Transverse colon (tissue), 4 donors: Measurements from ENCODE around the gene RNLS. TPM values are rescaled to one million over a fixed set of nuclear protein-coding genes. Genes with fewer than 3 reads are reported as not detected.

Experiments used
- DNase-seq: peaks from one replicate; pipeline ENCODE4 v3.0.0-alpha.2; 2019
- H3K27ac ChIP-seq, 4 donors: fragments of 200-600 bp; sonication (generic); 2 replicates each; pipeline ENCODE4 v1.5.1; 2016 to 2018; ENCODE audit warnings: inconsistent platforms in 4 of 4
- H3K27me3 ChIP-seq: fragments of 200-600 bp; sonication (generic); 2 replicates; pipeline ENCODE4 v1.5.1; 2017; ENCODE audit warnings: inconsistent platforms
- H3K36me3 ChIP-seq, 4 donors: fragments of 200-600 bp; sonication (generic); 2 replicates each; pipeline ENCODE4 v1.5.1; 2017 to 2019; ENCODE audit warnings: inconsistent platforms in 4 of 4
- H3K4me1 ChIP-seq, 4 donors: fragments of 200-600 bp; sonication (generic); 2 replicates each; pipeline ENCODE4 v1.5.1; 2017 to 2020; ENCODE audit warnings: inconsistent platforms in 4 of 4
- H3K4me3 ChIP-seq, 4 donors: fragments of 200-600 bp; sonication (generic); 1 replicate in 1 of 4; 2 replicates in 3 of 4; pipeline versions ENCODE4 v1.5.1 to v1.6.1; 2017 to 2019; ENCODE audit warnings: inconsistent platforms in 4 of 4
- H3K9me3 ChIP-seq, 2 donors: fragments of 200-600 bp; sonication (generic); 2 replicates each; pipeline ENCODE4 v1.5.1; 2017 to 2019; ENCODE audit warnings: inconsistent platforms in 2 of 2
- EP300 ChIP-seq: sonication (generic); formaldehyde crosslinking; IDR thresholded peaks from one replicate; pipeline ENCODE4 v1.6.1; 2017; ENCODE audit warnings: antibody characterized with exemption, low read depth
- POLR2A ChIP-seq: fragments of 450-650 bp; IDR thresholded peaks from one replicate; pipeline ENCODE4 v1.6.1; 2016; ENCODE audit warnings: antibody characterized with exemption, mild to moderate bottlenecking, moderate library complexity
- POLR2AphosphoS5 ChIP-seq, 3 donors: sonication (generic); formaldehyde crosslinking; IDR thresholded peaks; one replicate each; pipeline ENCODE4 v1.6.1; 2016; ENCODE audit warnings: antibody characterized with exemption in 3 of 3
- WGBS, 2 donors: methylation state at CpG; one replicate each; pipeline ENCODE4 v1.1.5; 2018; ENCODE audit warnings: low coverage in 1 of 2; 5-methylcytosine and 5-hydroxymethylcytosine counted together
- in situ Hi-C, 4 donors: fragments of 200-750 bp; cut with MboI; loops; one replicate each; pipeline versions ENCODE4 v1.15.0 to v1.15.1; 2017; ENCODE audit warnings: low sequenced_read_pairs in 3 of 4, low pct_ligation_motif_present in 1 of 4, low pct_unique_long_range_greater_than_20kb in 1 of 4
- intact Hi-C: fragments of 100-400 bp; cut with DNase I; formaldehyde crosslinking; loops from one replicate; pipeline ENCODE4 v1.15.1; 2023; ENCODE audit warnings: low total_unique reads
- total RNA-seq, 4 donors: library from RNA; depleted of rRNA; stranded (reverse); fragments of >200 nt; gene quantifications; one replicate each; pipeline ENCODE4 v1.1.0, GENCODE V29; 2016
- TF ChIP-seq, protein P1 (sequence below), 5 experiments: fragments of 200-600 bp in 3 of 5; fragments of 450-650 bp in 2 of 5; sonication (generic) in 3 of 5; IDR thresholded peaks; 1 replicate in 2 of 5; 2 replicates in 3 of 5; pipeline ENCODE4 v1.5.1; 2016 to 2017; ENCODE audit warnings: antibody characterized with exemption in 5 of 5, inconsistent platforms in 3 of 5, mild to moderate bottlenecking in 2 of 5, moderate library complexity in 1 of 5

The RNLS gene
- total RNA-seq, 4 donors from 2014 or later = 2.4 to 78.2 (median 28.9) TPM

DNA sequence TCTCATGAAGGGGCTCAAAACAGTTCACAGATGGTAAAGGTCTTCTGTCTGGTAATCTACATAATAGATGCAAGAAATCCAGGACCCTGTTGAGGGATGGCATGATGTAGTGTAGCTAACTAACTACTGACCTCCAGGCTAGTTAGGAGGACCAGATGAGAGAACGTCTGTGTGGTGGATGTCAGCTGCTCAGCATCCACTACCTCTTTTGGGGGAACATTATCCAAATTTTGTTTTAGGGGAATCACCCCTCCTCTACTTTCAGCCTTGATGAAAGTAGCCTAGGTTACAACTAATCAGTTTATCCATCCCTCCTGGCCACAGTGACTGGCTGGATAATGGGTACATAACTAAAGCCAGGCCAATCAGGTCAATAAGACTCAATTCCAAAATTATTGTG lies 246.0 kb downstream of the RNLS start:
- Histone ChIP-seq H3K4me1 (no peaks in the 10 kb centered on the region), H3K4me3 (no peak overlapping the region), H3K9me3 (no peaks in the 10 kb centered on the region), H3K36me3 (no peaks in the 10 kb centered on the region), H3K27me3 (no peaks in the 10 kb centered on the region), H3K27ac (no peak overlapping the region)
- WGBS, 2 donors = 88% methylated on average over 1 of the region's 1 CpG; no CpG with 5 or more reads in 1 of the 2 donors
- in situ Hi-C loops = no loop called here
- no peak for TF ChIP-seq POLR2A
- no peak for TF ChIP-seq POLR2AphosphoS5 (IDR thresholded peaks at IDR 0.05)
- no peak for TF ChIP-seq EP300
- TF ChIP-seq, protein P1, sequence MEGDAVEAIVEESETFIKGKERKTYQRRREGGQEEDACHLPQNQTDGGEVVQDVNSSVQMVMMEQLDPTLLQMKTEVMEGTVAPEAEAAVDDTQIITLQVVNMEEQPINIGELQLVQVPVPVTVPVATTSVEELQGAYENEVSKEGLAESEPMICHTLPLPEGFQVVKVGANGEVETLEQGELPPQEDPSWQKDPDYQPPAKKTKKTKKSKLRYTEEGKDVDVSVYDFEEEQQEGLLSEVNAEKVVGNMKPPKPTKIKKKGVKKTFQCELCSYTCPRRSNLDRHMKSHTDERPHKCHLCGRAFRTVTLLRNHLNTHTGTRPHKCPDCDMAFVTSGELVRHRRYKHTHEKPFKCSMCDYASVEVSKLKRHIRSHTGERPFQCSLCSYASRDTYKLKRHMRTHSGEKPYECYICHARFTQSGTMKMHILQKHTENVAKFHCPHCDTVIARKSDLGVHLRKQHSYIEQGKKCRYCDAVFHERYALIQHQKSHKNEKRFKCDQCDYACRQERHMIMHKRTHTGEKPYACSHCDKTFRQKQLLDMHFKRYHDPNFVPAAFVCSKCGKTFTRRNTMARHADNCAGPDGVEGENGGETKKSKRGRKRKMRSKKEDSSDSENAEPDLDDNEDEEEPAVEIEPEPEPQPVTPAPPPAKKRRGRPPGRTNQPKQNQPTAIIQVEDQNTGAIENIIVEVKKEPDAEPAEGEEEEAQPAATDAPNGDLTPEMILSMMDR (IDR thresholded peaks at IDR 0.05) = no peak
- no peak for DNase-seq
- intact Hi-C loops = no loop called here

DNA sequence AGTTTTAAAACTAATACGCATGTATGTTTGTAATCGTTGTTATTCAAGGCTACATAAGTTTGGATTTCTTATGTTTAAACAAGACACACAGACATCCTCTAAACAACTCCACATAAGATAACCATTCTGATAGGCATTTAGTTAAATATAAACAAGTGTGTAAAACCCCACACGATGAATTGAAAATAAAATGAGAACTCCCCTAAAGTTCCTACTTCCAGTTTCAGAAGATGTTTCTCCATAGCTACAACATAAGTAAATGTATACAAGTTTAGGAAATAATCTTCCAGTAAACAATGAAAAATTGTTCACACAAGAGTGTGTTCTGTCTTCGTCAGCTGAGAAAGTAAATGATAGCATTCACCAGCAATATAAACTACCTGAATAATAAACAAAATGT lies 246.8 kb downstream of the RNLS start:
- 67 to 68% methylated on average over 4 of the region's 4 CpGs for WGBS, 2 donors
- H3K27me3 ChIP-seq = no peaks in the 10 kb centered on the region
- H3K36me3 ChIP-seq = no peaks in the 10 kb centered on the region
- intact Hi-C loops = no loop called here
- no peak for DNase-seq
- no peak overlapping the region for H3K4me3 ChIP-seq
- in situ Hi-C loops = no loop called here
- no peak overlapping the region for H3K27ac ChIP-seq
- TF ChIP-seq POLR2A = no peak
- no peak for TF ChIP-seq POLR2AphosphoS5 (IDR thresholded peaks at IDR 0.05)
- TF ChIP-seq EP300 = no peak
- TF ChIP-seq, protein P1 (IDR thresholded peaks at IDR 0.05) = no peak
- no peaks in the 10 kb centered on the region for H3K9me3 ChIP-seq
- no peaks in the 10 kb centered on the region for H3K4me1 ChIP-seq

GRCh38 chr10:88333248-88333630 lies 249.9 kb downstream of the RNLS start:
- TF ChIP-seq POLR2A (no peak), POLR2AphosphoS5 (IDR thresholded peaks at IDR 0.05) (no peak), EP300 (no peak)
- TF ChIP-seq, protein P1 (IDR thresholded peaks at IDR 0.05) = no peak
- WGBS, 2 donors = 77 to 87% methylated on average over 3 of the region's 3 CpGs
- DNase-seq = no peak

GRCh38 chr10:88332503-88333247 lies 250.4 kb downstream of the RNLS start:
- in situ Hi-C loops = no loop called here

More at GRCh38 chr10:88333248-88333630, 249.9 kb downstream of the RNLS start:
- Histone ChIP-seq H3K27me3 (no peaks in the 10 kb centered on the region), H3K27ac (no peak overlapping the region), H3K9me3 (no peaks in the 10 kb centered on the region), H3K4me3 (no peak overlapping the region), H3K4me1 (no peaks in the 10 kb centered on the region), H3K36me3 (no peaks in the 10 kb centered on the region)
- intact Hi-C loops = no loop called here
- in situ Hi-C loops = no loop called here

More at GRCh38 chr10:88332503-88333247, 250.4 kb downstream of the RNLS start:
- Histone ChIP-seq H3K36me3 (no peaks in the 10 kb centered on the region), H3K4me1 (no peaks in the 10 kb centered on the region), H3K9me3 (no peaks in the 10 kb centered on the region), H3K4me3 (no peak overlapping the region), H3K27ac (no peak overlapping the region), H3K27me3 (no peaks in the 10 kb centered on the region)
- no peak for DNase-seq
- TF ChIP-seq POLR2A (no peak), EP300 (no peak), POLR2AphosphoS5 (IDR thresholded peaks at IDR 0.05) (no peak)
- TF ChIP-seq, protein P1 (IDR thresholded peaks at IDR 0.05) = no peak
- WGBS, 2 donors = 66 to 70% methylated on average over 3 of the region's 3 CpGs
- intact Hi-C loops = no loop called here
